Progenitor cell of endocrine pancreas (in vitro differentiated cells): ENCODE results near the gene NPC1. TPM values are rescaled to one million over a fixed set of nuclear protein-coding genes. Genes with fewer than 3 reads are reported as not detected.

Source experiments
- DNase-seq: peaks from one replicate; pipeline ENCODE4 v3.0.0; 2021; ENCODE audit warnings: low spot score; ENCODE audit not compliant: unreplicated experiment
- H3K27ac Mint-ChIP-seq: 2 replicates; pipeline ENCODE4 v1.8.0; 2021; ENCODE audit warnings: mild to moderate bottlenecking, moderate library complexity, mixed read lengths
- H3K27me3 Mint-ChIP-seq: 2 replicates; pipeline ENCODE4 v1.8.0; 2021; ENCODE audit warnings: mixed read lengths
- H3K36me3 Mint-ChIP-seq: 2 replicates; pipeline ENCODE4 v1.8.0; 2022; ENCODE audit warnings: mixed read lengths; ENCODE audit not compliant: insufficient read depth
- H3K4me1 Mint-ChIP-seq: 2 replicates; pipeline ENCODE4 v1.8.0; 2021; ENCODE audit warnings: low read depth, mixed read lengths
- H3K4me3 Mint-ChIP-seq: 2 replicates; pipeline ENCODE4 v1.8.0; 2021; ENCODE audit warnings: low read depth, mild to moderate bottlenecking, moderate library complexity, mixed read lengths
- H3K9me3 Mint-ChIP-seq: 2 replicates; pipeline ENCODE4 v1.8.0; 2021; ENCODE audit warnings: low read depth, mixed read lengths
- total RNA-seq: library from RNA; stranded (reverse); gene quantifications from 2 replicates; pipeline ENCODE4 v1.2.1, GENCODE V29; 2021
- TF ChIP-seq, protein P1 (sequence below): fragments of 200-600 bp; sonication (generic); IDR thresholded peaks from one replicate; pipeline ENCODE4 v1.5.0; 2021; ENCODE audit warnings: antibody characterized with exemption, mild to moderate bottlenecking; ENCODE audit not compliant: unreplicated experiment

Gene NPC1
- total RNA-seq, 1 donor from 2014 or later, result 35.1 TPM

DNA sequence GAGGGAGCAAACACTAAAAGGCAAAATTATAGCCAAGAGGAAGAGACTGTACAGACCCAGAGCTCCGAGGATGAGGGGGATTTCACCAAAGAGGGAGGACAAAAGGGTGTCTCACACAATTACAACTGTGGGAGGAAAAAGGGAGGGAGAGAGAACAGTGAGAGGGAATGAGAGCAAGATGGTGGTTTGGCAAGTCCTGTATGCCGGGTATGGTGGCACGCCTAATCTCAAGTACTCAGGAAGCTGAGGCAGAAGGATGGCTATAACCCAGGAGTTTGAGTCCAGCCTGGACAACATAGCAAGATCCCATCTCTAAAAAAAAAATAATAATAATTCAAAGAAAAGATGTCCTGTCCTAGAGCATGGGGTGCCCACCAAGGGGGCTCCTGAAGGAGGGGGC, 34.3 kb downstream of the NPC1 start:
- no peak for DNase-seq
- H3K27me3 Mint-ChIP-seq, result no peaks in the 10 kb centered on the region
- no peaks in the 10 kb centered on the region for H3K9me3 Mint-ChIP-seq
- H3K27ac Mint-ChIP-seq, result no peak overlapping the region
- TF ChIP-seq, protein P1, sequence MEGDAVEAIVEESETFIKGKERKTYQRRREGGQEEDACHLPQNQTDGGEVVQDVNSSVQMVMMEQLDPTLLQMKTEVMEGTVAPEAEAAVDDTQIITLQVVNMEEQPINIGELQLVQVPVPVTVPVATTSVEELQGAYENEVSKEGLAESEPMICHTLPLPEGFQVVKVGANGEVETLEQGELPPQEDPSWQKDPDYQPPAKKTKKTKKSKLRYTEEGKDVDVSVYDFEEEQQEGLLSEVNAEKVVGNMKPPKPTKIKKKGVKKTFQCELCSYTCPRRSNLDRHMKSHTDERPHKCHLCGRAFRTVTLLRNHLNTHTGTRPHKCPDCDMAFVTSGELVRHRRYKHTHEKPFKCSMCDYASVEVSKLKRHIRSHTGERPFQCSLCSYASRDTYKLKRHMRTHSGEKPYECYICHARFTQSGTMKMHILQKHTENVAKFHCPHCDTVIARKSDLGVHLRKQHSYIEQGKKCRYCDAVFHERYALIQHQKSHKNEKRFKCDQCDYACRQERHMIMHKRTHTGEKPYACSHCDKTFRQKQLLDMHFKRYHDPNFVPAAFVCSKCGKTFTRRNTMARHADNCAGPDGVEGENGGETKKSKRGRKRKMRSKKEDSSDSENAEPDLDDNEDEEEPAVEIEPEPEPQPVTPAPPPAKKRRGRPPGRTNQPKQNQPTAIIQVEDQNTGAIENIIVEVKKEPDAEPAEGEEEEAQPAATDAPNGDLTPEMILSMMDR, result no peak
- no peak overlapping the region for H3K4me3 Mint-ChIP-seq
- no peaks in the 10 kb centered on the region for H3K4me1 Mint-ChIP-seq
- peaks cover 26% of the 10 kb centered on the region for H3K36me3 Mint-ChIP-seq

DNA sequence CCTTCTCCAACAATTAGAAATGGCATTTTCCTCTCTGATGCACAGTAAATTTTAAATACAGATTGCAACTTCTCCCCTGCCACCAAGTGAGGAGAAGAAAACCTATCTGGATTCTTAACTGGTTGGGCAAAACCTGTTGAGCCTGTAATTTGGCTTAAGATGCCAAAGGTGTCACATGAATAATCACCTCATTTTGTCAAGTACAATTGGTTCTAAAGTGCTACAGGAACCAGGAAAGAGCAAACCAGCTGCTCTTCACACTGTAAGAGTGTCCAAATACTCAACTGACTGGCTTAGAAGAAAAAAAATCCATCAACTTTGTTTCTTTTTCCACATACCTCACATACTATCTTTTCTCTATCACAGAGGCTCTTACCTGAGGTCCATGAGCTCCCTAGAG, 35.4 kb downstream of the NPC1 start:
- H3K9me3 Mint-ChIP-seq, result no peaks in the 10 kb centered on the region
- peaks cover 28% of the 10 kb centered on the region for H3K36me3 Mint-ChIP-seq
- no peak overlapping the region for H3K4me3 Mint-ChIP-seq
- H3K4me1 Mint-ChIP-seq, result no peaks in the 10 kb centered on the region
- H3K27me3 Mint-ChIP-seq, result no peaks in the 10 kb centered on the region
- no peak for DNase-seq
- TF ChIP-seq, protein P1, result no peak
- H3K27ac Mint-ChIP-seq, result no peak overlapping the region

DNA sequence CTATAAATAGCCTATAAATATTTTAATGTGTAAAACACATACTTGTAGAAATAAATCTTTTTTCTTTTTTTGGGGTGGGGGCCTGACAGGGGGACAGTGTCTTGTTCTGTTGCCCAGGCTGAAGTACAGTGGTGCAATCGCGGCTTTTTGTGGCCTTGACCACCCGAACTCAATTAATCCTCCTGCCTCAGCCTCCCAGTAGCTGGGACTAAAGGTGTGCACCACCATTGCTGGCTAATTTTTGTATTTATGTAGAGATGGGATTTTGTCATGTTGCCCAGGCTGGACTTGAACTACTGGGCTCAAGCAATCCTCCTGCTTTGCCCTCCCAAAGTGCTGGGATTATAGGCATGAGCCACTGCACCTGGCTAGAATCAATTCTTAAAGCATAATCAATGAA, 37.6 kb downstream of the NPC1 start:
- Mint-ChIP-seq H3K4me3 (no peak overlapping the region), H3K27me3 (no peaks in the 10 kb centered on the region), H3K36me3 (peaks cover 29% of the 10 kb centered on the region), H3K4me1 (no peaks in the 10 kb centered on the region), H3K27ac (no peak overlapping the region), H3K9me3 (no peaks in the 10 kb centered on the region)
- TF ChIP-seq, protein P1, result no peak
- DNase-seq, result no peak

DNA sequence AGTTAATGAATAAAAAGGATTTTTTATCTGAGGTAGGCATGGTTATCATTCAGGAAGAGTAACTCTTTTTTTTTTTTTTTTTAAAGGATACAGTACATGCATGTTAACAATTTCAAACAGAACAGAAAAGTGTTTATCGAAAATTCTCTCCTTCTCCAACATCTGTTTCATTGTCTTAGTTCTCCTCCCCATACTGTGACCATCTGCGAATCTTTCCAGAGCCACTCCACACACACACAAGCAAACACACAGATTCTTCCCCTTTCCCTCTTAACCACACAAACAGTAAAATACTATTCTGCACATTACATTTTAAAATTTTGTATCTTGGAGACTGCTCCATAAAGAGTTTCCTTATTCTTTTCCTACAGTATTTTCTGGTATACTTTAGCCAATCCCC, 38.0 kb downstream of the NPC1 start:
- Mint-ChIP-seq H3K27ac (no peak overlapping the region), H3K36me3 (peaks cover 29% of the 10 kb centered on the region), H3K4me1 (no peaks in the 10 kb centered on the region), H3K27me3 (no peaks in the 10 kb centered on the region), H3K9me3 (no peaks in the 10 kb centered on the region), H3K4me3 (no peak overlapping the region)
- TF ChIP-seq, protein P1, result no peak
- DNase-seq, result no peak

DNA sequence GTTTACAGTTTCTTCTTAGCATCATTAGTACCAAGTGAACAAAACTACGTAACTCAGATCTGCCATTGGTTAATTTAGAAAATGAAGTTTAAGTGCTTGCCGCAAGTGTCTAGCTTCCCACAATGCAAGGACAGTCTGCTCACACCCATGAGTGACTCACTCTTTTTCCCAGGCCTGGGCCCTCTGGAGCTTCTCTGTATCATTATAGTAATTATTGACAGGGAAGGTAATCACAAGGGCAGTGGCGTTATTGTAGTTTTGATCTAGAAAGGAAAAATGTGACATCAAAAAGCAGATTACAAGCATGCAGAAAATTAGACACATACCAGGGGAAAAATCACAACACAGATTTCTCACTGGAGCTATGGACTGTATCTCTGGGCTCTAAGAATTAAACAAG, 38.5 kb downstream of the NPC1 start:
- Mint-ChIP-seq H3K27me3 (no peaks in the 10 kb centered on the region), H3K4me3 (no peak overlapping the region), H3K36me3 (peaks cover 28% of the 10 kb centered on the region), H3K4me1 (no peaks in the 10 kb centered on the region), H3K27ac (no peak overlapping the region), H3K9me3 (no peaks in the 10 kb centered on the region)
- TF ChIP-seq, protein P1, result no peak
- no peak for DNase-seq
